HK-2 (cell line): Measurements from ENCODE around the gene VGLL3.
"Not testable (repeated sequence)": the region's sequence is repeated elsewhere in the genome, so short reads cannot be mapped to it uniquely, and the experiment has no call there.

Source experiments
- DNase-seq: peaks from one replicate; pipeline ENCODE4 v3.0.0-alpha.2; 2018; ENCODE audit not compliant: unreplicated experiment

Gene VGLL3

GRCh38 chr3:86989611-86990010 is 1.3 kb downstream of the VGLL3 start:
- DNase-seq: no peak

GRCh38 chr3:86989006-86989405 is 1.9 kb downstream of the VGLL3 start:
- DNase-seq: no peak

- DNase-seq: no peak
Observed at GRCh38 chr3:86988235-86988634, 2.7 kb downstream of the VGLL3 start.

GRCh38 chr3:86987421-86987715 is 3.6 kb downstream of the VGLL3 start:
- no peak for DNase-seq

- no peak for DNase-seq
Observed at GRCh38 chr3:86986671-86987420, 4.1 kb downstream of the VGLL3 start.

- no peak for DNase-seq
Observed at GRCh38 chr3:86985181-86985826, 5.6 kb downstream of the VGLL3 start.

GRCh38 chr3:86984271-86984670 is 6.7 kb downstream of the VGLL3 start:
- DNase-seq: no peak

- DNase-seq: no peak
Observed at GRCh38 chr3:86982883-86983282, 8.1 kb downstream of the VGLL3 start.

GRCh38 chr3:86978111-86978551 is 12.8 kb downstream of the VGLL3 start:
- DNase-seq: no peak

GRCh38 chr3:86976219-86976618 is 14.7 kb downstream of the VGLL3 start:
- DNase-seq: no peak

GRCh38 chr3:86974177-86974576 is 16.8 kb downstream of the VGLL3 start:
- DNase-seq: not testable (repeated sequence)

GRCh38 chr3:86973440-86973839 is 17.5 kb downstream of the VGLL3 start:
- DNase-seq: no peak

- DNase-seq: no peak
Observed at GRCh38 chr3:86969500-86970189, 21.3 kb downstream of the VGLL3 start.

GRCh38 chr3:86968244-86968932 is 22.6 kb downstream of the VGLL3 start:
- no peak for DNase-seq

GRCh38 chr3:86967062-86967461 is 23.9 kb downstream of the VGLL3 start:
- no peak for DNase-seq

- DNase-seq: no peak
Observed at GRCh38 chr3:86965166-86965565, 25.8 kb downstream of the VGLL3 start.

- no peak for DNase-seq
Observed at GRCh38 chr3:86963611-86964010, 27.3 kb downstream of the VGLL3 start.

- no peak for DNase-seq
Observed at GRCh38 chr3:86961297-86961696, 29.7 kb downstream of the VGLL3 start.

GRCh38 chr3:86960550-86960949 is 30.4 kb downstream of the VGLL3 start:
- no peak for DNase-seq

- DNase-seq: no peak
Observed at GRCh38 chr3:86958534-86958933, 32.4 kb downstream of the VGLL3 start.

GRCh38 chr3:86954747-86955146 is 36.2 kb downstream of the VGLL3 start:
- no peak for DNase-seq

GRCh38 chr3:86954226-86954625 is 36.7 kb downstream of the VGLL3 start:
- no peak for DNase-seq
